Stimulated activated CD4-positive, alpha-beta T cell treated with anti-CD3 and anti-CD28 coated beads, Interleukin-1b, Interleukin-23, amount 100 ng/mL, for 4 hours (primary cell): Measurements from ENCODE around the gene USP12.

ENCODE experiments used
- DNase-seq, 2 donors: peaks; one replicate each; pipeline ENCODE4 v3.0.0-alpha.2; 2020; ENCODE audit warnings: low read depth in 2 of 2

Gene USP12

DNA sequence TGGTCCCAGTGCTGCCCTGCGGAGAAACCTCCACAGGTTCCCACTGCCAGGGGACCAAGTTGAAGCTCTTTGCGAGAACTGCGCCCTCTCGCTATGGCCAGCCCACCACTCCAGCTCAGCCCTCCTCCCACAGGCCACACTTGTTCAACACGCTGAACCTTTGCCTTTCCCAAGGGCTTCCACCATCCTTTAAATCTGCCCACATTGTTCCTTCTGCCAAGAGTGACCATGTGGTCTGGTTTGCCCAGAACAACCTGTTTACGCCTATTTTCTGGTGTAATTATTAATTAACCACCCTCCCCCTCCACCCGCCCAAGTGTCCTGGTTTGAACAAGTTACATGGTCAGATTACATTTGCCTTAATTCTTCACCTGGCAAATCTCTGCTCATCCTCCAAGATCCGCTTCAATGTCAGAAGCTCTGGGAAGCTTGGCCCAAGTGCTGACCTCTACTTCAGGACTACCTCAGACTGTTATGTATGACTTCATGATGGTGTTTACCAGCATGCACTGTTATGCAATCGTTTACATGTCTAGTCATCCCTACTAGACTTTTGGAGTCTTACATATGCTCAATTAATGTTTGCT, 12.0 kb upstream of the USP12 start:
- no peak for DNase-seq

DNA sequence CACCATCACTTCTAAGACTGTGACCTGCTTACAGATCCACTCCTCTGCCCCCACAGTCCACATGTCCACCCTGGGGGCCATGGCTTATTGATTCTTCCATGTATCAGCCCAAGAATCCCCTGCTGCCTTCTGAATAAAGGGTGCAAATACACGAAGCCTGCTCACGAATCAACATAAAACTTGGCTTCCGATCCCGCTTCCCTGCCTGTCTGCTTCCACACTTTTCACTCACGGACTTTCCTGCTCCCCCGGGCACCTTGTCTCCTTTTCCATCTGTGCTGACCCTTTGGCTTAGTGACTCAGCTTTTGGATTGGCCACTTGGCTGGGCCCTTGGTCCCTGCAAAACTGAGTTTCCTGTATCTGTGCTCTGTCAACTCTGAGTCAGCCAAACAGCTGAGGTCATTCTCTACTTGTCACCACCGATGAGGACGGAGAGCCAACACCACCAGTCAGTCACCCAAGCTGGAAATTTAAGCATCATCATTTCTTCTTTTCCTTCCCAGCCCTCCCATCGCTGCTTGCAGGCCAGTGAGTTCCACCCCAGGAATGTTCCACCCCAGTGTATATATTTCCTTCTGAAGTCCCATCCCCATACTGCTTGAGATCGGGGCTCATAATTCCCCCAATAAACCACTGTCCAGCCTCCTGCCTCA, 11.4 kb upstream of the USP12 start:
- no peak for DNase-seq

DNA sequence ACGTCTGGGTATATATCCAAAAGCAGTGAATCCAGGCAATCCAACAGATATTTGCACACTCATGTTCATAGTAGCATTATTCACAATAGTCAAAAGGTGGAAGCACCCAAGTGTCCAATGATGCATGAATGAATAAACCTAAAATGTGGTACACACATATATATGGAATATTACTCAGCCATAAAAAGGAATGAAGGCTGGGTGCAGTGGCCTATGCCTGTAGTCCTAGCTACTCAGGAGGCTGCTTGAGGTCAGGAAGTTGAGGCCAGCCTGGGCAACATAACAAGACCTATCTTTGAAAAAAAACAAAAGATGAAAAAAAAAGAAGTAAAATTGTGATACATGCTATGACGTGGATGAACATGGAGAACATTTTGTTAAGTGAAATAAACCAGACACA, 10.4 kb upstream of the USP12 start:
- DNase-seq, result no peak

DNA sequence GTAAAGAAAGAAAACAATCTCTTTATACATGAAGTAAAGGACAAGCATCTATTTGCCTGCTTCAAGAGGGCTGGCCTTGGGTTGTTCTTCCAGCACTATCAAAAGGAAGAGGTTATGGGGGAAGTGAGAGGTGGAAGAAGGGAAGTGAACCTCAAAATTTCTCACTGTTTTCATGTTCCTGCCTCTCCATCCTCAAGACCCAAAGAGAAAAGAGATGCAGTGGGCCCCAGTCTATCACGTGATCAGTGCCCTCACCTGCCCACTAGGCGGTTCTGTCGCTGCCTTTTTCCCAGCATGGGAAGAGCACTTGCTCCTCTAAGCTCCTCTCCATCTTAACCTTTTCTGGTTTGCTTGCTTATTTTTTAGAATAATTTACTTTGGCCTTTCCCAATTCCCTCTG, 6.2 kb upstream of the USP12 start:
- no peak for DNase-seq

DNA sequence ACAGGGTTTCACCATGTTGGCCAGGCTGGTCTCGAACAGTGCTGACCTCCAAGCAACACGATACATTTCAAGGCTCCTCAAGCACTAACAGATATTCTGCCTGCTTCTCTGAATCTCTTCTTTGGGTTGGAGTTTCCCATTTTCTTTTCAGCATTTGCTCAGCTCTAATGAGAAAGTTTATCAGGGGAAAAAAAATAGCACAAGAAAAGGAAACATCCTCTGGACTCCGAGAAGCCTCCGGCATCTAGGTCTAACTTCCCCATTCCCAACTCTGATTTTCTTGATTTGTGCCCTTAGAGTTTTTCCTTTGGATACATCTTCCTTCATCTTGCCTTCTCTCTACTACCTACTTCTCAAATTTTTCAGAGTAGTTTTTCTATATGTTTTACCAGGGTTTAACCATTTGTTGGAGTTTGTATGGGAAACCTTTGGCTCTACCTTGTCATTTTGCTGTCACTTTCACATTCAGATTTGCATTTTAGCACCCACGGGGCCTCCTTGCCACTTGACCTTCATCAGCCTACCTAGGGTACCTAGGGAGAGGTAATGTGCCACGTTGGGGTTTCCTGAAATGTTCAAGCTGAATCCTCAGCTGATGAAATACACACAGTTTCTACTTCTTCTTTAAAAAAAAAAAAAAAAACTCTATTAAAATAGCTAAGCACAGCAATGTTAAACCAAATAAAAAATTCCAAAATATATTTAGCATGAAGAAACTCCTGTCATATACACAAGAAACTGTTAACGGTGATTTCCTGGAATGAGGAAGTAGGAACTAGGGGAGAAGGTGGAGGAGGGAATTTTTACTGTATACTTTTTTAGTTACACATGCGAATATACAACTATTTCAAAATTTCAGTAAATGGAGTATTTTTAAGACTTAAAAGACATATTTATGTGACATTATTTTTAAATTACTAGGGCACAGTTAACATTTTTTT, 5.1 kb upstream of the USP12 start:
- no peak for DNase-seq

DNA sequence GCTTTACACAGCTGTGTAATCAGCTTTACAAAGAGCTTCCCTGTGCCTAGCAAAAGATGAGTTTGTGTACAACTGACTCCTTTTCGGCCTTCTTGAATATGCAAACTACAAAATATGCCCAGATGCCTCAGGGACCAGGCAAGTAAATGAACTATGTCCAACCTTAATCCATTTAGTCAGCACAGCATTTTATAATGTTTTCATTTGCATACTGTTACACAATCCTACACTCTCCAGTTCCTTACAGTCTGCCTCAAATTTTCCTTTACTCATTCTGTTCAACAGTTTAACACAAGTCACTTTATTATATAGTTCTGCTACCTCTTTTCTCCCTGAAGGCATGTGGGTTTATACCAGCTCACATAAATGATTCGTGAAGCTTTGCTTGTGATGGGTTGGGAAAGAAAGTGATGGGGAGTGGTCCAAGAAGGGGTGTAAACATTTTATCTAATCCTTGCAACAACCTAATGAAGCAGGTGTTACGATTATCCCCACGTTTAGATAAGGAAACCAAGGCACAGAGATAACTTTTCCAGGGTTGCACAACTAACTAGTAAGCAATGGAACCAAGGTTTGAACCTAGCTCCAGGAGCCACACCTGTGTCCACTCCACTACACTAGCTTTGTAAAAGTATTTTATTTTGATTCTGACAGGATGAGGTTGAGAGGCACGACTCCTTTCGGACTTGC, 3.3 kb upstream of the USP12 start:
- DNase-seq, result no peak

DNA sequence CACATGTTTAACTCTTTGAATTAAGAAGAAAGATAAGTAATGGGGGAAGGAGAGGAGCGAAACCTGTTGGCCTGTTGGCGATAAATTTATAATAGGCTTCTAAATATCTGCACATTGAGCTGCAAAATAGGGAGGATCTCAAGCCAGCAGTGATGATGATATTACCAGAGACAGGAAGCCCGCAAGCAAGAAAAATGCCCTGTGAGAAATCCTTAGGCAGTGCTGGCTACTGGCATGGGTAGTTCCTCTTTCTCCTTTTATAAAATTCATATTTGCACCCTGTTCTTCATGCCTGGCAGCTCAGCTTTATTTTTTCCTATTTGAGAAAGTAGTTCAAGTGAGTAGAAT, 858 bp upstream of the USP12 start:
- DNase-seq, result no peak

DNA sequence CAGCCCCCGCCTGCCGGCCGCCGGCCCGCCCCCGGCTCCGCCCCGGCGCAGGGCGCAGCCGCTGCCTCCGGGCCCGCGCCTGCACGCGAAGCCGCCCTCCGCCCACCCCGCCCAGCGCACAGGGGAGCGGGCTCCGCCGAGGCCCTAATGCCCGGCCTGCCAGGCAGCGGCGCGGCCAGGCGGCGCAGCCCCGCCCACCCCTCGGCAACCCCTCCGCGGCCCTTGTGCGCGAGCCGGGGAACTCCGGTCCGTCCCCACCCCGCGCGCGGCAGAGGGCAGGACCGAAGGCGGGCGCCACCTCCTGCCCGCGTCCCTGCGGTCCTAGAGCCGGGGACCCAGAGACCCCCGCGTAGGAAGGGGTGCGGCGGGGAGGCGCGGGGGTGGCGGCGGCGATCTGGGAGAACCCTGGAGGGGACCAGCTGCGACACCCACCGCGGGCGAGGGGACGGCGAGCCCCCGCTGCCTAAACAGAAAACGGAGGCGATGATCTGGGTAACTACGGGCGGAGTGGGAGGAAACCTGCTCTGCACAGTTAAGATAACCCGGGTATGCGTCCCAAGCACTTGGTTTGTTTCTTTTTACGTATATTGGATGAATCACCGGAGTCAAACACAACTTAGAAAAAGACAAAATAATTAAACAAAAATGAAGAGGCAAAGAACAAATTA, 350 bp upstream of the USP12 start:
- DNase-seq, result peak; percentile 80 to 90

DNA sequence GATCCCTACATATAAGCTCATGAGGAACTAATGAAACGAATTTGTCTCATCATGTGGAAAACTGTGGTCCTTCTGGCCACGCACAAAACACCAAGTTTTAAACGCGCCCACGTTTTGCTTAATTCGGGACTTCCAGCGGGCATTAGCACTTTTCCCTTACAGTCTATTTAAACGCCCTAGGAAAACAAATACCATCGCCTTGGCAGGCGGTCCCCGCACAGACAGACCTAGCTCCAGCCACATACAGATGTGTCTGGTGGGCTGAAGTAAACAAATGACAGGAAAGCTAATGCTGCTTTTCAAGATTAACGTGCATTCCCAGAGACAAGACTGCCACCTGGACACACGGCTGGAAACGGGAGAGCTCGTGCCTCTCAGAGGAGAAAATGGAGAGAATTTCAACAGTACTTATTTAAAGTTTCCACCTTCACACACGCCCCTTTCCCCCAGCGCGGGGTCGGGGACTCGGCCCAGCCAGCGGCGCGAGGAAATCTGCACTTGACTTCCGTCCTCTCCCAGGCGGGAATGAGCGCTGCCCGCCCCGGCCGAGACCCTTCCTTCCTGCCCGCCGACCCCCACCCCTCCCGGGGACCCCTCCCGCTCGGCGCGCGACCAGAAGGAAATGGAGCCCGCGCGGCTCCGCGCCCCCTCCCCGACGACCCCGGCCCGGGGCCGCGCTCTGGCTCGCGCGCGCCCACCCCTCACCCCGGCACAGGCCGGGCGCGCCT, 931 bp downstream of the USP12 start:
- peak; percentile 21 to 34 for DNase-seq

DNA sequence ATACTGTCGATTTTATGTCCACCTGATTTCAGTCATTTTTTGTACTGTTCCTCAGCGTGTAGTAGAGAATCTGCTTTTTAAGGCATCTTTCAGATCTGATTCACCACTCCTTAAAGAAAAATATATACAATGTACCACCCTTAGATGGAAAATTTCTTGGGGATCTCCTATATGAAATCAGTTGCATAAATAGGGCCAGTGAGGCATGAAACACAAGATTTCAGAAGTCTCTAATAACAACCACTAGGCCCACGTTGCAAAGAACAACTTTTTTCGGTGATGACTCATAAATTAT, 1.4 kb downstream of the USP12 start:
- DNase-seq, result no peak

DNA sequence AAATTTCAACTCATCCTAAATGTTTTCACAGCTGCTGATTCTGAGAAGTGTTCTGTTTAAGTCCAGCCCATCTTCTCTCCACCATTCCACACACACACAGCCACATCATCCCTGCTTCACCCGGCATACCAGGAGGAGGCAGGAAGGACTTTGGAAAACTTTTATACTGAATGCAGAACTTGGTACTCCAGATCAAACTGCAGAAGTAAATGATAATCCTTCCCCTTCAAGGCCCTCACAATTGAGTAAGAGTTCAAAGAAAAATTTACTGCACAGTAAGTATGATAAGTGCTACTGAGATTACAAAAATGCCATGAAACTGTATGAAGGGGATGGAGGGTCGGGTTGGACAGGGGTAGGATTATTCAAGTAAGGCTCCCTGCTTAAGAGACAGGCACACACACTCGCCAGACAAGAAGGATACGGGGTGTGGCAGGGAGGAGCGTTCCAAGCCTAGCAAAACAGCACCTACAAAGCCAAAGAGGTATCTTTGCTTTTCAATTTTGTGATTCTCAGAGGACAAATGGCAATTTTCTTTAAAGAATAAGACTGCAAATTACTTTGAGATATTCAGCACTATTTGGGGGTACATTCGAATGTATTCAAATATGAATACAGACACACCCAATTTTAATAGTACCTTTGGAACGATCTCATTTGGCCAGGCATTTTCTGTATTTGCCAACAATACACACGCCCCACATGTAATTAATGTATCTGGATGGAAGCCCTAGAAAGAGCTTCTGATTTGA, 2.5 kb downstream of the USP12 start:
- DNase-seq, result no peak

DNA sequence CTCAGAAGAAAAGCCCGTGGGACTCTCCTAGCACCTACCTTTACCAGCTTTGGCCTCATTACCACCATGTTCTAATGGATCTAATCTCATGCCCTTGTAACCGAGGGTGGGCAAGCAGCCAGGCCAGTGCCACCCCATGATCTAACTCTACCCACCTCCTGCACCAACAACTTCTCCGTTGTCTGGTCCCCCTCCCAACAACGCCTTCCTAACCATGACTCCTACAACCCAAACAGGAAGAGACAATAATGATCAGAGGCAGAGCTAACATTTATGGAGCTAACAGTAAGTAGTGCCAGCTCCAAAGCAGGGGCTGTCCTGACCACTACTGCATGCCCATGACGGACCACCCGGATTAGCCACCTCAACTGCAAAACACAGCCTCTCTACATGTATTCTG, 3.5 kb downstream of the USP12 start:
- no peak for DNase-seq

DNA sequence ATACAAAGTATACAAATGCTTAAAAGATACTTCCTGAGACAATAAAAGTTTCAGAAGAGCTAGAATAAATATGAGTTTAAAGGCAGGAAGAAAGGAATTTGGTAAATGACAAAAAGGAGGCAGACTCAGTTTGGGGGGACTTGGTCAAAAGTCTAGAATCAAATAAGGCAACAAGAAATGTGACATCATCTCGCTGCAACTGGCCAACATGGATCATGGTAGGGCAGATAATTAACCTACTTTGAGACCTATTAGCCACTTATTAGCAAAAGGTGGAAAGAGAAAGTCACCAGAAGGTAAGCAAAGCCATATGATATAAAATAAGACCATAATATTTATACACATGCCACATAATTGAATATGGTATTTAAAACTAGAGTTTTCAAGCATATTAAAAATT, 5.3 kb downstream of the USP12 start:
- no peak for DNase-seq

DNA sequence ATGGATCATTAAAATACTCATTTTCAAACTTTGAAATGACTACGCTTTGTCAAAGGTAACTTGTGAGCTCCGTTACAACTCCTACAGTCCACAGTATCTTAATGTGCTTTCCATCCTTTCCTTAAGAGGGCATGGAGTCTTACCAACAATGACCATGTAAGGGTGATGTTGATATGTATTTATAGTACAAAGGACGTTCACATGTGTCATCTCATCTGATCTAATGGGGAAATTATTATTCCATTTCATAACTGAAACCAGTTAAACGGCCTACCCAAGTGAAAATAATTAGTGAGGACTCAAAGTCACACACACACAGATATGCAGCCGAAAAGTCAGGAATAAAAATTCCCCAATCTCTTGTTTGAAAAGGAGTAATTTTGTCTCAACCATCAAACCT, 9.6 kb downstream of the USP12 start:
- no peak for DNase-seq

DNA sequence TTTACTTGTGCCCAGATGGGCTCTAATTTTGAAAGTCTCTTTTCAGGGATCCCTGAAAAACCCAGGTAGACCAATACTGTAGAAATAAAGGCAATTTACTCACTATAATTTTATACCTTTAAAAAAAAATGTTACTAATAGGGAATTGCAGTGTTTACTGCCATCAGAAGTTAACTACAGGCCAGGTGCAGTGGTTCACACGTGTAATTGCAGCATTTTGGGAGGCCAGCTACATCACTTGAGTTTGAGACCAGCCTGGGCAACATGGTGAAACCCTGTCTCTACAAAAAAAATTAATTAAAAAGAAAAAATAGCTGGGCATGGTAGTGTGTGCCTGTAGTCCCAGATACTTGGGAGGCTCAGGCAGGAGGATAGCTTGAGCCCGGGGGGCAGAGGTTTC, 10.2 kb downstream of the USP12 start:
- no peak for DNase-seq

DNA sequence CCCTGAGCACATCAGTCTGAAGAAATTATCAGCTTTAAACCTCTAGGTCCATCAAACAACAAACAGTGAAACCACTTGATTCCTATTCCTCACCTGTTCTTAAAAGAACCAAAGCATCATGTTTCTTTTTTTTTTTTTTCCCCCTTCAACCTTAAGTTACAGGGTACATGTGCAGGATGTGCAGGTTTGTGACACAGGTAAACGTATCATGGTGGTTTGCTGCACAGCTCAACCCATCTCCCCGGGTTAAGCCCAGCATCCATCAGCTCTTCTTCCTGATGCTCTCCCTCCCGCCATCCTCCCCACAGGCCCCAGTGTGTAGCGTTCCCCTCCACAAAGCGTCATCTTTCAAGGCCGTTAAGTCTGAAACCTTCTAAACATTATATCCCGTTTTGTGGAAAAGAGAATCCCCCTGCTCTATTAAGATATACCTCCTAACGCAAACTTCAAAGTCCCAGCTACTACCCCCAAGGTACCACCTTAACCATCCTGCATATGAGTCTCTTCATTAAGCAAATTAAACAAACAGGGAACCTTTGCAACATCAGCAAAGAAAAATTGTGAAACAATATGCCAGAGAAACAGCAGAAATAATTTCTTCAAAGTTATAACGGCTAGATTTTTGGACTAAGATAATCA, 10.8 kb downstream of the USP12 start:
- DNase-seq, result no peak

DNA sequence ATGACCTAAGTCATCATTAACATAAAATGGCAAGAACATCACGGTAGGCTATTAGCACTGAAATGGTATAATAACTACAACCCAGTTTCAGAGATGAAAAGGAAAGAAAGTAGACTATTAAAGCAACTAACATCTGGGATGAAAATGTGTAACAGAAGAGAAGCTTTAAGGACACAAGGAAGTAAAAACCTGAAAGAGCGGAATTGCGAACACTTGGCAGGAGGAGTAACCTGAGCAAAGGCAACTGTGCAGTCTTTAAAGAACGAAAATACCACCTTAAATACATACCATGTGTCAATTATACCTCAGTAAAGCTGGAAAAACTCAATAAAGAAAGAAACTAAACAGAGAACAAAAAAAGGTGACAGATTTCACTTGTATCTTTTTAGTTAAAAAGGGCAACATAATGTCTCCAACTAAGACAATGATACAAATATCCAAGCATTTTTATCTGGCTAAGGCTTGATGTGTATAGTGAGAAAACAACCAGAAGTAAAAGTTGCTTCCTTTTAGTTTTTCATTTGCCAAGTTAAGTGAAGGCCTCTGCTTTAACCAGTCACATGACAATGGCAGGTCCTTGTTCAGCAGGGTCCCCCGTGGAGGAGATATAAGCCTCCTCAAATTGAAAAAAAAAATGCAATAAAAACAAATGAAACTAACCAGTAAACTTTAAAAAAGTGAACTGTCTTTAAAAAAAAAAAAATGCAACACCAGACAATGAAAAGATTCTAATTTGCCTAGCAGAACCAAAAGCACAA, 11.6 kb downstream of the USP12 start:
- no peak for DNase-seq

DNA sequence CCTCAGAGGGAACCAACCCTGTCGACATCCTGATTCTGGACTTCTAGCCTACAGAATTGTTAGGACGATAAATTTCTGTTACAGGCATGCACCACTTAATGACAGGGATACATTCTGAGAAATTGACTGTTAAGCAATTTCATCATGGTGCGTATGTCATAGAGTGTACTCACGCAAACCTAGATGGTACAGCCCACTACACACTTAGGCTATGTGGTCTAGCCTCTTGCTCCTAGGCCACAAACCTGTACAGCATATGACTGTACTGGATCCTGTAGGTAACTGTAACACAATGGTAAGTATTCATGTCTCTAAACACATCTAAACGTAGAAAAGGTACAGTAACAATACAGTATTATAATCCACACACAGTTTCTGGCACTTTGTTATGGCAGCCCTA, 13.3 kb downstream of the USP12 start:
- DNase-seq, result no peak

DNA sequence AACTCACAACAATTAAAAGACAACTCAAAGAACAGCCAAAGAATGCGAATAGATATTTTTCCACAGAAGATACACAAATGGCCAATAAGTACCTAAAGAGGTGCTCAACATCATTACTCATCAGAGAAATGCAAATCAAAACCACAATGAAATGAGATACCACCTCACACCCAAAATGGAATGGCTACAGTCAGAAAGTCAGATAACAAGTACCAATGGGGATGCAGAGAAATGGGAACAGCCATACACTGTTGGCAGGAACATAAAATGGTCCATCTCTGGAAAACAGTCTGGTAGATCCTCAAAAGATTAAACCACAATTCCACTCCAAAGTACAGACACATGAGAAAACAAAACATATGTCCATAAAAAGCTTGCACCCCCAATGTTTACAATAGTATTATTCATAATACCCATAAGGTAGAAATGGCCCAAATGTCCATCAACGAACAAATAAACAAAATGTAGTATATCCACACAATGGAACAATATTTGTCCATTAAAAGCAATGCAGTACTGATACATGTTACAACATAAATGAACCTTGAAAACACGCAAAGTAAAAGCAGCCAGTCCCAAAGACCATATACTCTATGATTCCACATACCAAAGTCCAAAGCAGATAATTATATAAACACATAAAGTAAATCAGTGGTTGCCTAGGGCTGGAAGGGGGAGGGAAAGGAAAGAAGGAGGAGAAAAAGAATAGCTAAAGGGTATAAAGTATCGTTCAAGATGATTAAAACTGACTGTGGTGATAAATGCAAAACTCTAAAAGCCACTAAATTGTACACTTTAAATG, 19.6 kb downstream of the USP12 start:
- DNase-seq, result no peak
